H1 (cell line): ENCODE measurements around the gene HTD2. TPM values are rescaled to one million over a fixed set of nuclear protein-coding genes. Genes with fewer than 3 reads are reported as not detected.

Source experiments
- BACH1 ChIP-seq: IDR thresholded peaks from 2 replicates; pipeline ENCODE4 v1.6.1; 2012; ENCODE audit warnings: low read length, improper control_type of control experiment
- CHD7 ChIP-seq: fragments of 300-600 bp; sonication (generic); IDR thresholded peaks from 2 replicates; pipeline ENCODE4 v1.7.1; 2012; ENCODE audit warnings: low read length, moderate library complexity, mild to moderate bottlenecking, inconsistent platforms; ENCODE audit not compliant: insufficient replicate concordance
- CTBP2 ChIP-seq: IDR thresholded peaks from 2 replicates; pipeline ENCODE4 v1.7.0; 2011; ENCODE audit warnings: borderline replicate concordance, mild to moderate bottlenecking, moderate library complexity, mixed read lengths, low read length; ENCODE audit not compliant: insufficient read depth, insufficient read length
- CTCF ChIP-seq, 3 experiments: IDR thresholded peaks; 1 replicate in 2 of 3; 2 replicates in 1 of 3; pipeline versions ENCODE4 v1.5.1 to v1.6.1; 2011; ENCODE audit warnings: low read length in 3 of 3, mild to moderate bottlenecking in 3 of 3, inconsistent platforms in 2 of 3, low read depth in 1 of 3, moderate library complexity in 1 of 3; ENCODE audit not compliant: insufficient read depth in 1 of 3; ENCODE audit errors: control extremely low read depth in 1 of 3
- KDM5A ChIP-seq: fragments of 200-600 bp; IDR thresholded peaks from 2 replicates; pipeline ENCODE4 v1.7.1; 2012; ENCODE audit warnings: mild to moderate bottlenecking, low read length, inconsistent platforms, mixed read lengths
- NRF1 ChIP-seq: IDR thresholded peaks from 2 replicates; pipeline ENCODE4 v1.6.1; 2011; ENCODE audit warnings: mild to moderate bottlenecking, low read depth, low read length, improper control_type of control experiment
- SIX5 ChIP-seq: IDR thresholded peaks from 2 replicates; pipeline ENCODE4 v1.6.1; 2011; ENCODE audit warnings: mild to moderate bottlenecking, low read depth, low read length
- polyA plus RNA-seq, 7 experiments: library from polyadenylated mRNA; depleted of rRNA in 3 of 7; stranded (reverse) in 5 of 7; unstranded in 2 of 7; fragments of >200 nt in 5 of 7; fragments of 200-250 nt in 2 of 7; gene quantifications; 1 replicate in 5 of 7; 2 replicates in 1 of 7; 4 replicates in 1 of 7; pipeline versions ENCODE4 v1.2.1 to v1.2.3, GENCODE V29; 2011 to 2013; ENCODE audit warnings: missing spikeins in 2 of 7, mixed read lengths in 2 of 7
- total RNA-seq: library from RNA; stranded (reverse); fragmentation: NEBNext Ultra II Directional; extraction: Animal tissue kit (Norgen Biotek cat#: 25700); gene quantifications from 2 replicates; pipeline ENCODE4 v1.2.1, GENCODE V29; 2021

Gene HTD2
- total and polyA plus RNA-seq, 2 of the 8 experiments (the other 6 are each of a cell fraction or from before 2014, with no cell fraction given): 8.8 to 10.8 TPM

GRCh38 chr3:58323529-58324390 is 17.4 kb downstream of the HTD2 start (continued):
- TF ChIP-seq CHD7 (no peak), NRF1 (no peak), BACH1 (no peak), CTBP2 (no peak), SIX5 (no peak), CTCF (IDR thresholded peaks at IDR 0.05; ENCODE audit: control extremely low read depth in 1 of 3, insufficient read depth in 1 of 3, low read depth in 1 of 3, low read length in 3 of 3) (no peak), KDM5A (no peak)
